NT2/D1 (cell line): ENCODE measurements around the gene ME1.

ENCODE experiments used
- DNase-seq: peaks from one replicate; pipeline ENCODE4 v3.0.0-alpha.2; 2011; ENCODE audit warnings: low read depth, low spot score
- H3K27me3 ChIP-seq: 2 replicates; pipeline ENCODE4 v1.6.0; 2011; ENCODE audit warnings: mild to moderate bottlenecking; ENCODE audit not compliant: insufficient read length, insufficient read depth
- H3K36me3 ChIP-seq: 2 replicates; pipeline ENCODE4 v1.6.1; 2011; ENCODE audit warnings: mild to moderate bottlenecking, low read length, mixed read lengths; ENCODE audit not compliant: insufficient read depth, insufficient read length
- H3K4me1 ChIP-seq: 2 replicates; pipeline ENCODE4 v1.5.1; 2011; ENCODE audit not compliant: insufficient read depth, insufficient read length
- H3K4me3 ChIP-seq: 2 replicates; pipeline ENCODE4 v1.5.1; 2011; ENCODE audit warnings: low read depth; ENCODE audit not compliant: insufficient read length
- H3K9ac ChIP-seq: 2 replicates; pipeline ENCODE4 v1.6.0; 2011; ENCODE audit warnings: low read depth; ENCODE audit not compliant: insufficient read length
- H3K9me3 ChIP-seq: 2 replicates; pipeline ENCODE4 v1.5.1; 2011; ENCODE audit warnings: mild to moderate bottlenecking, low read length; ENCODE audit not compliant: insufficient read depth
- SUZ12 ChIP-seq: IDR thresholded peaks from 2 replicates; pipeline ENCODE4 v1.6.1; 2011; ENCODE audit not compliant: insufficient read length, insufficient read depth; ENCODE audit errors: extremely low read depth
- YY1 ChIP-seq: IDR thresholded peaks from 2 replicates; pipeline ENCODE4 v1.6.1; 2011; ENCODE audit not compliant: insufficient read length, insufficient read depth
- ZNF274 ChIP-seq: IDR thresholded peaks from 2 replicates; pipeline ENCODE4 v1.6.1; 2011; ENCODE audit warnings: mild to moderate bottlenecking, low read depth, low read length

The ME1 gene

GRCh38 chr6:83389606-83390005 lies 41.2 kb downstream of the ME1 start:
- Histone ChIP-seq H3K4me1 (no peaks in the 10 kb centered on the region), H3K9ac (no peak overlapping the region), H3K36me3 (no peaks in the 10 kb centered on the region), H3K9me3 (no peaks in the 10 kb centered on the region), H3K27me3 (no peaks in the 10 kb centered on the region), H3K4me3 (no peak overlapping the region)
- no peak for DNase-seq
- TF ChIP-seq ZNF274 (no peak), SUZ12 (no peak), YY1 (no peak)

- no peak for DNase-seq
- Histone ChIP-seq H3K36me3 (no peaks in the 10 kb centered on the region), H3K4me3 (no peak overlapping the region), H3K4me1 (no peaks in the 10 kb centered on the region), H3K9ac (no peak overlapping the region), H3K27me3 (no peaks in the 10 kb centered on the region), H3K9me3 (no peaks in the 10 kb centered on the region)
- TF ChIP-seq ZNF274 (no peak), YY1 (no peak), SUZ12 (no peak)
Measured at GRCh38 chr6:83385473-83385872, 45.4 kb downstream of the ME1 start.

GRCh38 chr6:83384751-83385150 lies 46.1 kb downstream of the ME1 start:
- H3K36me3 ChIP-seq = no peaks in the 10 kb centered on the region
- TF ChIP-seq YY1 (no peak), ZNF274 (no peak), SUZ12 (no peak)
- H3K9ac ChIP-seq = no peak overlapping the region
- DNase-seq = no peak
- no peak overlapping the region for H3K4me3 ChIP-seq
- H3K9me3 ChIP-seq = no peaks in the 10 kb centered on the region
- H3K27me3 ChIP-seq = no peaks in the 10 kb centered on the region
- no peaks in the 10 kb centered on the region for H3K4me1 ChIP-seq

- H3K9me3 ChIP-seq = no peaks in the 10 kb centered on the region
- DNase-seq = no peak
- H3K9ac ChIP-seq = no peak overlapping the region
- no peak overlapping the region for H3K4me3 ChIP-seq
- no peaks in the 10 kb centered on the region for H3K4me1 ChIP-seq
- no peaks in the 10 kb centered on the region for H3K36me3 ChIP-seq
- no peak for TF ChIP-seq SUZ12
- TF ChIP-seq YY1 = no peak
- no peak for TF ChIP-seq ZNF274
- no peaks in the 10 kb centered on the region for H3K27me3 ChIP-seq
Measured at GRCh38 chr6:83381949-83382348, 48.9 kb downstream of the ME1 start.

GRCh38 chr6:83378621-83379388 lies 52.0 kb downstream of the ME1 start:
- Histone ChIP-seq H3K4me3 (no peak overlapping the region), H3K9me3 (no peaks in the 10 kb centered on the region), H3K27me3 (no peaks in the 10 kb centered on the region), H3K9ac (no peak overlapping the region), H3K4me1 (no peaks in the 10 kb centered on the region), H3K36me3 (no peaks in the 10 kb centered on the region)
- TF ChIP-seq ZNF274 (no peak), SUZ12 (no peak), YY1 (no peak)
- no peak for DNase-seq

- Histone ChIP-seq H3K27me3 (no peaks in the 10 kb centered on the region), H3K4me1 (no peaks in the 10 kb centered on the region), H3K9ac (no peak overlapping the region), H3K36me3 (no peaks in the 10 kb centered on the region), H3K9me3 (no peaks in the 10 kb centered on the region), H3K4me3 (no peak overlapping the region)
- TF ChIP-seq ZNF274 (no peak), YY1 (no peak), SUZ12 (no peak)
- DNase-seq = no peak
Measured at GRCh38 chr6:83371423-83371822, 59.4 kb downstream of the ME1 start.

- Histone ChIP-seq H3K36me3 (no peaks in the 10 kb centered on the region), H3K9ac (no peak overlapping the region), H3K4me3 (no peak overlapping the region), H3K4me1 (no peaks in the 10 kb centered on the region), H3K9me3 (no peaks in the 10 kb centered on the region), H3K27me3 (no peaks in the 10 kb centered on the region)
- TF ChIP-seq YY1 = no peak
- TF ChIP-seq ZNF274 = no peak
- TF ChIP-seq SUZ12 = no peak
- no peak for DNase-seq
Measured at GRCh38 chr6:83370567-83370966, 60.3 kb downstream of the ME1 start.

GRCh38 chr6:83369692-83370091 lies 61.2 kb downstream of the ME1 start:
- Histone ChIP-seq H3K27me3 (no peaks in the 10 kb centered on the region), H3K4me3 (no peak overlapping the region), H3K4me1 (no peaks in the 10 kb centered on the region), H3K9ac (no peak overlapping the region), H3K9me3 (no peaks in the 10 kb centered on the region), H3K36me3 (no peaks in the 10 kb centered on the region)
- TF ChIP-seq YY1 (no peak), ZNF274 (no peak), SUZ12 (no peak)
- DNase-seq = no peak
